Osteocyte (in vitro differentiated cells): ENCODE measurements around the gene CTNNBL1. TPM values are rescaled to one million over a fixed set of nuclear protein-coding genes. Genes with fewer than 3 reads are reported as not detected.

Experiments used
- DNase-seq: peaks from one replicate; pipeline ENCODE4 v3.0.0; 2021; ENCODE audit warnings: mixed read lengths; ENCODE audit not compliant: unreplicated experiment; ENCODE audit errors: extremely low spot score
- H3K27ac Mint-ChIP-seq: one replicate; pipeline ENCODE4 v1.8.0; 2021; ENCODE audit warnings: mild to moderate bottlenecking, mixed read lengths; ENCODE audit not compliant: unreplicated experiment
- H3K27me3 Mint-ChIP-seq: one replicate; pipeline ENCODE4 v1.8.0; 2021; ENCODE audit warnings: mixed read lengths; ENCODE audit not compliant: unreplicated experiment
- H3K36me3 Mint-ChIP-seq: one replicate; pipeline ENCODE4 v1.8.0; 2021; ENCODE audit warnings: mixed read lengths; ENCODE audit not compliant: unreplicated experiment
- H3K4me1 Mint-ChIP-seq: one replicate; pipeline ENCODE4 v1.8.0; 2021; ENCODE audit warnings: mixed read lengths; ENCODE audit not compliant: unreplicated experiment
- H3K4me3 Mint-ChIP-seq: one replicate; pipeline ENCODE4 v1.8.0; 2021; ENCODE audit warnings: mild to moderate bottlenecking, moderate library complexity, mixed read lengths; ENCODE audit not compliant: unreplicated experiment
- H3K9me3 Mint-ChIP-seq: one replicate; pipeline ENCODE4 v1.8.0; 2021; ENCODE audit warnings: mixed read lengths; ENCODE audit not compliant: unreplicated experiment
- CTCF ChIP-seq: fragments of 200-600 bp; sonication (generic); IDR thresholded peaks from 2 replicates; pipeline ENCODE4 v1.5.0; 2021; ENCODE audit warnings: antibody characterized with exemption, mild to moderate bottlenecking, moderate library complexity
- long read RNA-seq: library from polyadenylated mRNA; unstranded; transcript quantifications from one replicate; pipeline ENCODE4 v2.0.0, GENCODE V29; 2021
- total RNA-seq: library from RNA; stranded (reverse); gene quantifications from 2 replicates; pipeline ENCODE4 v1.2.1, GENCODE V29; 2021

Gene CTNNBL1
- total RNA-seq: 43.4 and 52.5 TPM in 2 replicates
- long read RNA-seq, transcript CTNNBL1-201 (16 exons, 1,925 nt): major isoform, 230 of 266 reads
- long read RNA-seq, partial matches to known transcripts: 17 of 266 reads
- long read RNA-seq, other reads (novel, unspliced or antisense): 19 of 266 reads

DNA sequence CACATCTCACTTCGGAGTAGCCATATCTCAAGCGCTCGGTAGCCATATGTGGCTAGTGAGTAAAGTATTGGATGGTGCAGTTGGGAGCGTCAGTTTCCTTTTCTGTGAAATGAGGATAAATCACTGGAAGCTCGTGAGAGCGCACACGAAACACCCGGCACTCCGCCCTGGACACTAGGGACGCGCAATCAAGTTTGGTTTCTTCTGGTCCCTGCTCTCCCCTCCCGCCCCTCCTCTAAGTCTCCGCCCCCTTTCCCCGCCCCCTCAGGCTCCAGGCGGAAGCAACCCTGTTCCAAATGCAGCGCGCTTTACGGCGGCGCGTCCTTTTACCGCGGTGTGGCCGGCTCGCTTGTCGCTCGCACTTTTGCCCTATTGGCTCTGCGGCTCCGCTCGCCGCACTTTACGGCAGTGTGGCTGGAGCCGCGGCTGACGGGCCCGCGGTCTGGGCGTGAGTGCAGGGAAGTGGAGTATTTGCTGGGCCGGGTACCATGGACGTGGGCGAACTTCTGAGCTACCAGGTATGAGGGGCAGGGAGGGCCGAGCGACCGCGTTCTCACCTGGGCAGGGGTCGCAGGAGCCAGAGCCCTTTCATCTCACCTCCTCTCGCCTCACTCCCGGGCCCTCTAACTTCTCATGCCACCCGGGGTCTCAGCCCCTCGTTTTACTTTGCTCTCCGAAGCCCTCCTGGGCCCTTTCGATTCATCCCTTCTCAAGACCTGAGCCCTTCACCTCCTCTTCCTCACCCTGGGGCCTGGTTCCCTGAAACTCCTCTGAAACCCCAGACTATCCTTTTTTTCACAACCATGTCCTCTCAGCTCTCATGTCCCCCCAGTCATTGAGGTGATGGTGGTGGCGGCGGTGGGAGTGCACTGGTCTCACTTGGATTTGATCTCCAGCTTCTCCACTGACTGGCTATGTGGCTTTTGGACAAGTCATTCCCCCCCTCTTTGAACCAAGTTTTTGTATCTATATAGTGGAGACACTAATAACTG is at the start of gene CTNNBL1:
Gene CTNNBL1, plus strand, starts transcription at position 396 of the 992 bp plus-strand sequence. Its CDS starts 93 bp downstream, at position 489.
- Mint-ChIP-seq H3K9me3 (no peaks in the 10 kb centered on the region), H3K36me3 (no peaks in the 10 kb centered on the region), H3K4me3 (peak within 1 kb of the TSS; percentile 97), H3K4me1 (peaks cover 20% of the 10 kb centered on the region), H3K27me3 (peaks cover 19% of the 10 kb centered on the region), H3K27ac (peak within 1 kb of the TSS; percentile 70)
- peak; percentile 6 for TF ChIP-seq CTCF
- DNase-seq: peak; percentile 99

DNA sequence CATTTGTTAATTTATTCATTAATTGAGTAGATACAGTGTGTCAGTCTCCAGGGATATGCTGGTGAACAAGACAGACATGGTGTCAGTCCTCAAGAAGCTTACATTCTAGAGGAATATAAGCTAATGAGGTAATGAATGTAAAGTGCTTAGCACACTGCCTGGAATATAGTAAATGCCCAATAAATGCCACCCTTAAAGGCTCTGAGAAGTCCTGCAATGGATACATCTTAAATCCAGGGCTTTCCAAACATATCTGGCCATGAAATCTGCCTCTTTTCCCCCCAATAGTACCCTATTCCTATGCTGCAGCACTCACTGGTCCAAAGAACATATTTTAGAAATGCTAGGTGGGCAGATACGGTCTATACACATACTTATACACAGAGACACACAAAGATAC is 49.2 kb upstream of the CTNNBL1 start:
- H3K27me3 Mint-ChIP-seq: peaks cover 65% of the 10 kb centered on the region
- H3K4me1 Mint-ChIP-seq: no peaks in the 10 kb centered on the region
- no peaks in the 10 kb centered on the region for H3K9me3 Mint-ChIP-seq
- TF ChIP-seq CTCF: no peak
- H3K27ac Mint-ChIP-seq: no peak overlapping the region
- DNase-seq: no peak
- H3K36me3 Mint-ChIP-seq: no peaks in the 10 kb centered on the region
- no peak overlapping the region for H3K4me3 Mint-ChIP-seq

- Mint-ChIP-seq H3K27ac (no peak overlapping the region), H3K4me1 (no peaks in the 10 kb centered on the region), H3K27me3 (peaks cover 61% of the 10 kb centered on the region), H3K9me3 (no peaks in the 10 kb centered on the region), H3K4me3 (no peak overlapping the region), H3K36me3 (no peaks in the 10 kb centered on the region)
- TF ChIP-seq CTCF: no peak
- no peak for DNase-seq
Observed at GRCh38 chr20:37647946-37648345, 45.9 kb upstream of the CTNNBL1 start.

GRCh38 chr20:37649017-37649416 is 44.8 kb upstream of the CTNNBL1 start:
- Mint-ChIP-seq H3K4me1 (no peaks in the 10 kb centered on the region), H3K27ac (no peak overlapping the region), H3K27me3 (peaks cover 65% of the 10 kb centered on the region), H3K36me3 (no peaks in the 10 kb centered on the region), H3K4me3 (no peak overlapping the region), H3K9me3 (no peaks in the 10 kb centered on the region)
- DNase-seq: no peak
- no peak for TF ChIP-seq CTCF
